Cardiac fibroblast (primary cell): Measurements from ENCODE around the gene RFC3.

ENCODE experiments used
- DNase-seq, 2 donors: peaks; one replicate each; pipeline versions ENCODE4 v3.0.0 to v3.0.0-alpha.2; 2010; ENCODE audit warnings: low read depth in 2 of 2
- H3K4me3 ChIP-seq, 2 donors: replicated peaks in 1 of 2; 1 replicate in 1 of 2; 2 replicates in 1 of 2; pipeline ENCODE4 v1.5.1; 2011; ENCODE audit warnings: low read depth in 2 of 2, low read length in 2 of 2, mild to moderate bottlenecking in 2 of 2, moderate library complexity in 1 of 2
- TF ChIP-seq, protein P1 (sequence below): IDR thresholded peaks from one replicate; pipeline ENCODE4 v1.5.1; 2011; ENCODE audit warnings: low read depth, mild to moderate bottlenecking, low read length, inconsistent platforms

The RFC3 gene

DNA sequence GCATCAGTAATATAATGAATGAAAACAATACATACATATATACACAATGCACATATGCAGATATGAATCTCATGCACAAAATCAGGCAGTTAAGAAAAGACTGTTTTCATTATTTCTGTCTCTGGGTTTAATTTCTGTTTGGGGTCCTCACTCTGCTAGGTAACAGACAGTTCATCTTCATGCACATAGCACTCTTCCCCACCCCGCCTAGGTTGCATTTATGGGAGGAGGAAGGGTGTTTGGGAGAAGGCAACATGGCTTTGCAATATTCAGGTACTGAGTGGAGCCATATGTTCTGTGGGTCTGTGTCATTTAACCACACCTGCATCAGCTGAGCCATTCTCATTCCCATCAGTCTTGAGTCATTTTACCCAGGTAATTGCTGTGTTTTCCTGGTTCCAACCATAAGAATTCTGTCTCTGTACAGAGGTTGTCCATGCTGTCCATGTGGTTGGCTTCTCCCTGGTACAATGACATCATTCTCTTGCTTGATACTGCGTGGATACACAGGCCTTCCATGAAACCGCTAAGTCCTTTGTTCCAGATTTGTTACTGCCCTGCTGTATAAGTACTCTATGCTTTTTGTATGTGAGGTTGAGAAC is 45.3 kb downstream of the RFC3 start:
- H3K4me3 ChIP-seq: no peak overlapping the region
- TF ChIP-seq, protein P1, sequence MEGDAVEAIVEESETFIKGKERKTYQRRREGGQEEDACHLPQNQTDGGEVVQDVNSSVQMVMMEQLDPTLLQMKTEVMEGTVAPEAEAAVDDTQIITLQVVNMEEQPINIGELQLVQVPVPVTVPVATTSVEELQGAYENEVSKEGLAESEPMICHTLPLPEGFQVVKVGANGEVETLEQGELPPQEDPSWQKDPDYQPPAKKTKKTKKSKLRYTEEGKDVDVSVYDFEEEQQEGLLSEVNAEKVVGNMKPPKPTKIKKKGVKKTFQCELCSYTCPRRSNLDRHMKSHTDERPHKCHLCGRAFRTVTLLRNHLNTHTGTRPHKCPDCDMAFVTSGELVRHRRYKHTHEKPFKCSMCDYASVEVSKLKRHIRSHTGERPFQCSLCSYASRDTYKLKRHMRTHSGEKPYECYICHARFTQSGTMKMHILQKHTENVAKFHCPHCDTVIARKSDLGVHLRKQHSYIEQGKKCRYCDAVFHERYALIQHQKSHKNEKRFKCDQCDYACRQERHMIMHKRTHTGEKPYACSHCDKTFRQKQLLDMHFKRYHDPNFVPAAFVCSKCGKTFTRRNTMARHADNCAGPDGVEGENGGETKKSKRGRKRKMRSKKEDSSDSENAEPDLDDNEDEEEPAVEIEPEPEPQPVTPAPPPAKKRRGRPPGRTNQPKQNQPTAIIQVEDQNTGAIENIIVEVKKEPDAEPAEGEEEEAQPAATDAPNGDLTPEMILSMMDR: no peak
- DNase-seq: no peak

DNA sequence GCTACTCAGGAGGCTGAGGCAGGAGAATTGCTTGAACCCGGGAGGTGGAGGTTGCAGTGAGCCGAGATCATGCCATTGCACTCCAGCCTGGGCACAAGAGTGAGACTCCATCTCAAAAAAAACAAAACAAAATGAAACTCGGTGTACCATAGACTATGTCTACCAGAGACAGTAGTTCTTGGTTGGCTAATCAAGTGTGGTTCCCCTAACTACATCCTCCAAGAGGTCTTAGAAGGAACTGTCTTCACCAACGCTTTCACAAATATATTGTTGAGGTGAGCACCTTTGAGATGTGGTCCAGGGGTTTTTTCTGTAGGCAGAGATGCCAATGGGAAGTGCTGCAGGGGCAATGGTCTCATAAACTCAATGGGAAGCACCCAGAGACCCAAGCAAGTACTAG is 48.0 kb downstream of the RFC3 start:
- DNase-seq: no peak
- TF ChIP-seq, protein P1: no peak
- H3K4me3 ChIP-seq: no peak overlapping the region

DNA sequence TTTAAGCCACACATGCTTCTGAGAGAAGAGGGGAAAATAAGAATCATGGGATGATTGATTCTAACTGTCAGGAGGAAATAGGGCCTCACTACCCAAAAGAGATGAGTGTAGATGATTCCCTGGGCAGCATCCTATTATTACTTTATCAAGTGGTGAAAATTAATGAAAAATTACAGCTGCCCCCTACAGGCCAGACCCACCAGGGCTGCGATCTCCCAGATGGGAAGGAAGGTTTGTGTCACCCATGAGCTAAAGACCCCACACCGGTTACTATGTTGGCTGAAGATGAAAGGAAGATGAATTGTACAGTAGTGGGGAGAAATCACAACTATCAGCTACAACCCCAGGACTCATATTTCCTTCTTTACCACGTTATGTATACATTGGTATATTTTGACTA is 49.5 kb downstream of the RFC3 start:
- H3K4me3 ChIP-seq: no peak overlapping the region
- DNase-seq: no peak
- TF ChIP-seq, protein P1: no peak

DNA sequence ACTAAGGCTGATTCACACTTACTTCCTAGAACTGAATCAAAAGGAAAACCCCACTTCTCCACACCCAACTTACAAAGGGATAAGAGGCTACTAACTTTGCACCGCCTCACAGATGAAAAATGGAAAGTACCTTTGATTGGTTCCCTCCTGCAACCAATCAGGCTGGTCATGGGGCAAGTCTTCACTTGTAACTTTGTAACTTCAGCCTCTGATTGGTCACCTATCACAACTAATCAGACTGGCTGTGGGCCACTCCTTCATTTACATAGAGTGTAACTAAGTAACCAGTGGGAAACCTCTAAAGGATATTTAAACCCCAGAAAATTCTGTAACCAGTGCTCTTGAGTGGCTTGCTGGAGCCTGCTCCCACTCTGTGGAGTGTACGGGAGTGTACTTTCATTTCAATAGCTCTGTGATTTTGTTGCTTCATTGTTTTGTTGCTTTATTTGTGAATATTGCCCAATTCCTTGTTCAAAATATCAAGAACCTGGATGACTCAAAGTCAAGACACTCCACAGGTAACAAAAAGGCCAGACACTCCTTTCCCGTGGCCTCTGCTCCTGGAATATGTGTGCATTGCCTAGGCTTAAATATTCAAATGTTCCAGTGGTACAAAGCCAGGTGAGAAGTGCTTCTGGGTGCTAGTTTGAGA is 50.5 kb downstream of the RFC3 start:
- TF ChIP-seq, protein P1: no peak
- DNase-seq: no peak

DNA sequence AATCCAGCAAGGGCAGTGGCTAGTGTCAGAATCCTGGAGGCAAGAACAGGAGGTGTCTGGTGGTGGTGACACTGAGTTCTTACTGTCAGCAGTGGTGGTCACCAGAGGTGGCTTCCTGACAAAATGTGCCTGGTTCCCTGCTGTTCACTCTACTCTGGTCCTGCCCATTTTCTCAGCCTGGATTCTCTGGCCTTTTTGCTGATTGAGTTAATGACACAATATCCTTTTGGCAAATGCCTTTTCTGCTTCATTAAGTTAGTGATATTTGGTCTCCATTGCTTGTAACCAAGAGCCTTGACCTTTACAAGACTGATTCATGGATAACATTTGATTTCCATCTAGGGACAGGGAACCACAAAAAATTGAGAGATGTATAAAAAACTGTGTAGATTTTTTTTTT is 51.1 kb downstream of the RFC3 start:
- no peak overlapping the region for H3K4me3 ChIP-seq
- no peak for DNase-seq
- TF ChIP-seq, protein P1: no peak

More for the DNA sequence above, 50.5 kb downstream of the RFC3 start:
- no peak overlapping the region for H3K4me3 ChIP-seq

DNA sequence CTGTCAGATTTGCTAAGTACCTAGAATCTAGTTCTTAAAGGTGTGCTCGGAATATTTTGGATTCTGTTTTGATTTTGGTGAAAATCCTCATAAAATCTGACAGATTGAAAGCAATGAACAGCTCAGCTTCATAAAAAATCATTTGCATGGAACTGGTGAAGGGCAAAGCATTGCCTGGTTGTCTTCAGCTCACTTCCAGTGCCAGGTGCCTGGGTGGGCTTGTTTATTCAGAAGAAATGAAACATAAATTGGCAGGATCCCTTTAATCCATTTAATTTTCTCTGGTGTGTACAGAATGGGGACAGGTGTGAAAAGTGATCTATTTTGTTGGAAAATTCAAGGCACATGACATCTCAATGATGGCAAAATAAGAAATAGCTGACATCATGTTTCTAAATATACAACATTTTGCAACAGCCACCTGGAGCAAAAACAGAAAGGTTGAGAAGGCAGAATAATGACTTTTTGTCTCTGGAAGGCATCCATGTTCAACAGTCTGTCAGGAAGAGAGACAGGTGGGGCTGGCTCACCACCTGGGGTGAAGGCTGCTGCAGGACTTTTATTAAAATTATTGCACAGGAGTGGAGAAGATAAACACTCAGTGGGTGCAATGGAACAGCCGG is 52.2 kb downstream of the RFC3 start:
- H3K4me3 ChIP-seq: no peak overlapping the region
- TF ChIP-seq, protein P1: no peak
- no peak for DNase-seq
